ENCODE results near the gene SMIM44. TPM values are rescaled to one million over a fixed set of nuclear protein-coding genes. Genes with fewer than 3 reads are reported as not detected.

Gene SMIM44
- total and polyA plus RNA-seq, 9 of the 15 experiments (the other 6 are each of a cell fraction or from before 2014, with no cell fraction given): not detected

DNA sequence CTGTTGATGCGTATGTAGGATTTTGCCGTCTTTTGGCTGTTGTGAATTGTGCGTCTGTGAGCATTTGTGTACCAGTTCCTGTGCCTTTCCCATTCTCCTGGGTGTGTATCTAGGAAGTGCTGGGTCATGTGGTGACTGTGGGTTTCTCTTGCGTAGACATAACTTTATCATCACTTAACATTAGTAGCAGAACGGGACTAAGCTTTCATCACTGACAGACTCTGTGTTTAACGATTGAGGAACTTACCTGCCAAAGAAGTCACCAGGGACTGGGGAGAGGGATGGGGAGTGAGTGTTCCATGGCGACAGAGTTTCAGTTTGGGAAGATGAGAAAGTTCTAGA, 37.8 kb upstream of the SMIM44 start (continued):
- peak; percentile 89 for TF ChIP-seq ZBTB40 (IDR thresholded peaks at IDR 0.05)
- TF ChIP-seq ZBTB40 (CRISPR knock-in tag; IDR thresholded peaks at IDR 0.05): peak; percentile 79
- TF ChIP-seq JUNB (CRISPR knock-in tag; conservative IDR thresholded peaks at IDR 0.05): no peak
- TF ChIP-seq ZNF764 (CRISPR knock-in tag; IDR thresholded peaks at IDR 0.05; ENCODE audit: low read depth): no peak
- TF ChIP-seq MAX (CRISPR knock-in tag; IDR thresholded peaks at IDR 0.05): no peak
- TF ChIP-seq, protein P1, sequence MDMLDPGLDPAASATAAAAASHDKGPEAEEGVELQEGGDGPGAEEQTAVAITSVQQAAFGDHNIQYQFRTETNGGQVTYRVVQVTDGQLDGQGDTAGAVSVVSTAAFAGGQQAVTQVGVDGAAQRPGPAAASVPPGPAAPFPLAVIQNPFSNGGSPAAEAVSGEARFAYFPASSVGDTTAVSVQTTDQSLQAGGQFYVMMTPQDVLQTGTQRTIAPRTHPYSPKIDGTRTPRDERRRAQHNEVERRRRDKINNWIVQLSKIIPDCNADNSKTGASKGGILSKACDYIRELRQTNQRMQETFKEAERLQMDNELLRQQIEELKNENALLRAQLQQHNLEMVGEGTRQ (CRISPR knock-in tag; IDR thresholded peaks at IDR 0.05): 0 out of 2 replicates have a peak, but pooled peaks have one; percentile 8
- TF ChIP-seq DPF2 (IDR thresholded peaks at IDR 0.05): 0 out of 2 replicates have a peak, but pooled peaks have one; percentile 79
- TF ChIP-seq PHB2 (IDR thresholded peaks at IDR 0.05; ENCODE audit: low read depth): no peak
- no peak for TF ChIP-seq PHF21A (IDR thresholded peaks at IDR 0.05; ENCODE audit: borderline replicate concordance, low read depth)
- TF ChIP-seq GTF2F1 (IDR thresholded peaks at IDR 0.05; ENCODE audit: low read depth, low read length): no peak
- 0 out of 2 replicates have a peak, but pooled peaks have one; percentile 21 for TF ChIP-seq TRIM25 (IDR thresholded peaks at IDR 0.05; ENCODE audit: borderline replicate concordance)
- TF ChIP-seq FOXK2 (conservative IDR thresholded peaks at IDR 0.05 in 1 of 2, IDR thresholded peaks at IDR 0.05 in 1 of 2; ENCODE audit: low read depth in 2 of 2): peak; percentile 48 to 65
- no peak for TF ChIP-seq MXI1 (IDR thresholded peaks at IDR 0.05; ENCODE audit: low read depth, low read length)
- TF ChIP-seq, protein P2, sequence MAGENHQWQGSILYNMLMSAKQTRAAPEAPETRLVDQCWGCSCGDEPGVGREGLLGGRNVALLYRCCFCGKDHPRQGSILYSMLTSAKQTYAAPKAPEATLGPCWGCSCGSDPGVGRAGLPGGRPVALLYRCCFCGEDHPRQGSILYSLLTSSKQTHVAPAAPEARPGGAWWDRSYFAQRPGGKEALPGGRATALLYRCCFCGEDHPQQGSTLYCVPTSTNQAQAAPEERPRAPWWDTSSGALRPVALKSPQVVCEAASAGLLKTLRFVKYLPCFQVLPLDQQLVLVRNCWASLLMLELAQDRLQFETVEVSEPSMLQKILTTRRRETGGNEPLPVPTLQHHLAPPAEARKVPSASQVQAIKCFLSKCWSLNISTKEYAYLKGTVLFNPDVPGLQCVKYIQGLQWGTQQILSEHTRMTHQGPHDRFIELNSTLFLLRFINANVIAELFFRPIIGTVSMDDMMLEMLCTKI (IDR thresholded peaks at IDR 0.05; ENCODE audit: partially characterized antibody): no peak
- no peak for TF ChIP-seq EZH2 (IDR thresholded peaks at IDR 0.05; ENCODE audit: borderline replicate concordance, low read depth, low read length)
- TF ChIP-seq MAFK (IDR thresholded peaks at IDR 0.05; ENCODE audit: low read length): peak; percentile 68
- no peak for TF ChIP-seq FUS (optimal IDR thresholded peaks at IDR 0.05; ENCODE audit: low read depth, low read length)

Measured in K562 (cell line).